Measurements from ENCODE around the gene GALM. TPM values are rescaled to one million over a fixed set of nuclear protein-coding genes. Genes with fewer than 3 reads are reported as not detected.

Gene GALM
- total and polyA plus RNA-seq, 2 of the 13 experiments (the other 11 are each of a cell fraction or from before 2014, with no cell fraction given): 65.5 to 90.0 TPM

DNA sequence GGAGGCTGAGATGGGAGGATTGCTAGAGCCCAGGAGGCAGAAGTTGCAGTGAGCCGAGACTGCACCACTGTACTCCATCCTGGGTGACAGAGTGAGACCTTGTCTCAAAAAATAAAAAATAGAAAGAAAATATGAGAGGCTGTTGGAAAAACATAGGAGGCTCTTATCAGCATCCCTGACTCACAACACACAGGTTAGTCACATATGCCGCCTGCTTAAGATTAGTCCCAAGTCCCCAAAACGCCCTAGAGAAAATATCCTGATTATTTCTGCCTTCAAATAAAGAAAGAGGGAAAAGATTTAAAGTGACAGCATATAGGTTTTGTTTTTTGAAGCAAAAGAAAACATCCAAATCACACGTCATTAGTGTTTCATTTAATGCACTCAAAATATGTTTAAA is 29.8 kb upstream of the GALM start:
- Histone ChIP-seq H3K4me2 (ENCODE audit: low read depth, low read length) (no peak overlapping the region), H3K4me1 (ENCODE audit: insufficient read depth, low read length) (peaks cover 17% of the 10 kb centered on the region), H3K4me3 (replicated peaks in 1 of 3; ENCODE audit: insufficient read depth in 1 of 3, low read depth in 2 of 3, low read length in 3 of 3) (no peak overlapping the region), H3K36me3 (replicated peaks in 1 of 2; ENCODE audit: control insufficient read depth in 1 of 2, insufficient read depth in 2 of 2, low read length in 2 of 2) (no peaks in the 10 kb centered on the region), H3K27me3 (ENCODE audit: control insufficient read depth in 1 of 2, insufficient read depth in 2 of 2, low read length in 2 of 2) (no peaks in the 10 kb centered on the region), H2AFZ (ENCODE audit: low read length) (no peak overlapping the region), H3K9me3 (ENCODE audit: low read length) (no peaks in the 10 kb centered on the region), H3K27ac (ENCODE audit: extremely low read length, insufficient read depth, low read length) (no peak overlapping the region), H4K20me1 (ENCODE audit: insufficient read depth, low read length) (no peaks in the 10 kb centered on the region), H3K9ac (ENCODE audit: insufficient read depth, low read depth, low read length) (no peak overlapping the region), H3K79me2 (ENCODE audit: insufficient read depth, low read length) (no peaks in the 10 kb centered on the region)
- ATAC-seq (no peak), FAIRE-seq (no peak), DNase-seq (ENCODE audit: low spot score) (no peak)
- intact Hi-C loops (cut with micrococcal nuclease; ENCODE audit: unreplicated experiment) (no loop called here), in situ Hi-C loops (cut with HindIII; ENCODE audit: extremely low pct_ligation_motif_present, low pct_unique_long_range_greater_than_20kb) (no loop called here)
- WGBS (ENCODE audit: low lambda C conversion rate): 27% methylated on average over 4 of the region's 4 CpGs
- ChIA-PET CTCF (ENCODE audit: low intra/inter-chr PET ratio, low total read pairs) (no interaction called here), POLR2A (no interaction called here)
- BruUV-seq (replicated peaks): no TSS peak
- TF ChIP-seq REL (CRISPR knock-in tag; conservative IDR thresholded peaks at IDR 0.05): no peak
- TF ChIP-seq SOX5 (CRISPR knock-in tag; IDR thresholded peaks at IDR 0.05; ENCODE audit: borderline replicate concordance): no peak
- TF ChIP-seq NBN (conservative IDR thresholded peaks at IDR 0.05): no peak
- no peak for TF ChIP-seq ZFAT (CRISPR knock-in tag; conservative IDR thresholded peaks at IDR 0.05)
- TF ChIP-seq ZBTB40 (IDR thresholded peaks at IDR 0.05): no peak
- TF ChIP-seq ZBTB40 (CRISPR knock-in tag; IDR thresholded peaks at IDR 0.05): no peak
- no peak for TF ChIP-seq SATB2 (CRISPR knock-in tag; IDR thresholded peaks at IDR 0.05)
- TF ChIP-seq TOE1 (CRISPR knock-in tag; IDR thresholded peaks at IDR 0.05): no peak
- TF ChIP-seq FOXC1 (CRISPR knock-in tag; IDR thresholded peaks at IDR 0.05; ENCODE audit: borderline replicate concordance): no peak
- TF ChIP-seq ZNF556 (CRISPR knock-in tag; IDR thresholded peaks at IDR 0.05; ENCODE audit: borderline replicate concordance): no peak
- no peak for TF ChIP-seq ZNF609 (CRISPR knock-in tag; IDR thresholded peaks at IDR 0.05; ENCODE audit: borderline replicate concordance)
- no peak for TF ChIP-seq FOXP1 (IDR thresholded peaks at IDR 0.05)
- TF ChIP-seq FOXP1 (CRISPR knock-in tag; IDR thresholded peaks at IDR 0.05): no peak
- no peak for TF ChIP-seq CENPT (CRISPR knock-in tag; IDR thresholded peaks at IDR 0.05; ENCODE audit: low read depth)

Data from HepG2 (cell line).